Forelimb muscle (tissue), 1 donor: Measurements from ENCODE around the gene PARD3. TPM values are rescaled to one million over a fixed set of nuclear protein-coding genes. Genes with fewer than 3 reads are reported as not detected.

ENCODE experiments used
- DNase-seq: peaks from one replicate; pipeline ENCODE4 v3.0.0-alpha.2; 2013; ENCODE audit warnings: low read depth
- polyA plus RNA-seq: library from polyadenylated mRNA; unstranded; fragments of 120-200 nt; gene quantifications from one replicate; pipeline ENCODE4 v1.2.1, GENCODE V29; 2013; ENCODE audit not compliant: insufficient read length

Gene PARD3
- polyA plus RNA-seq, 1 donor = 40.0 TPM

DNA sequence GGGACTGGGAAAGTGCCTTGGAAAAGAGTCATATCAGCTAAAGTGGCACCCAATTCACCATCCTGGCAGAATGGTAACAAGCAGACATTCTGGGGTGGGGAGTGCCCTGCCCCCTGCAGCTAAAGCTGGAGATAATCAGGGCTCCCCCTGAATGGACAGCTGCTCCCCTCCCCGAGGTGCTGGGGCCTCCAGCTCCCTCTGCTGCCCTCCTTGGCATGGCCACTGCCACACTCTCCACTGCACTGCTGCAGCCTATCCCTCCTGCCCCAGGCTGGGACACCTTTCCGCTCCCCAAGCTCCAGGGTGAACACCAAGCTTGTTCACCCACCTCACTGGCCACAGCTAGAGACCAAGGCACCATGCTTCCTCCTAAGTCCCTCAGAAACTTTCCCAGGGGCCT is 9.8 kb upstream of the PARD3 start:
- no peak for DNase-seq

DNA sequence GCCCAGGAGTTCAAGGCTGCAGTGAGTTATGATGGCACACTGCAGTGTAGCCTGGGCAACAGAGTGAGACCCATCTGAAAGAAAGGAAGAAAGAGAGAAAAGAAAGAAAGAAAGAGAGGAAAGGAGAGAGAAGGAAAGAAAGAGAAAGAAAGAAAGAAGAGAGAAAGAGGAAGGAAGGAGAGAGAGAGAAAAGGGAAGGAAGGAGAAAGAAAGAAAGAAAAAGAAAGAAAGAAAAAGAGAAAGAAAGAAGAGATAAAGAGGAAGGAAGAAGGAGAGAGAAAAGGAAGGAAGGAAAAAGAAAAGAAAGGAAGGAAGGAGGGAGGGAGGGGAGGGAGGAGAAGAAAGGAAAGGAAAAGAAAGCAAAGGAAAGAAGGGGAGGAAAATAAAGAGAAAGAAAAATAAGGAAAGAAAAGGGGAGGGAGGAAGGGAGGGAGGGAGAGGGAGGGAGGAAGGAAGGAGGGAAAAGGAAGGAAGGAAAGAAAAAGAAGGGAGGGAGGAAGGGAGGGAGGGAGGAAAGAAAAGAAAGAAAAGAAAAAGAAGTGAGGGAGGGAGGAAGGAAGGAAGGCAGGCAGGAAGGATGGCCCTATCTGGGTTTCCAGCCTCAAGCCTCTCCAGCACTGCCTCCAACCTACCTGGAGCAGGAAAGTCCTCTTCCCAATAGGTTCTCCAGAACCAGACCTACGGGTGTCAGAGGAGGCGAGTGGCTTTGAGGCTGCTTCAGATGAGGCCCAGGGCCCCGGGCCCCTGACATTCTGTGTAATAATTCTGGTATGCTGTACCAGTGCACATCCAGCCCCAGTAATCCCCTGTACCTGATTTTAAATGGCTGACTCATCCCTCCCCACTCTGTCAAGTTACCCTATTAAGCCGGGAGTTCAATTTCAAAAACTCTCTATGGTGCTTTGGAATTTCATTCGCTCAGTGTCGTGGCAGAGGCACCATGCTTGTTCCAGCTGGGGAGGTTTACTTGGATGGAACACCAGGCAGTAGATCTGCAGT is 6.8 kb upstream of the PARD3 start:
- DNase-seq = no peak

DNA sequence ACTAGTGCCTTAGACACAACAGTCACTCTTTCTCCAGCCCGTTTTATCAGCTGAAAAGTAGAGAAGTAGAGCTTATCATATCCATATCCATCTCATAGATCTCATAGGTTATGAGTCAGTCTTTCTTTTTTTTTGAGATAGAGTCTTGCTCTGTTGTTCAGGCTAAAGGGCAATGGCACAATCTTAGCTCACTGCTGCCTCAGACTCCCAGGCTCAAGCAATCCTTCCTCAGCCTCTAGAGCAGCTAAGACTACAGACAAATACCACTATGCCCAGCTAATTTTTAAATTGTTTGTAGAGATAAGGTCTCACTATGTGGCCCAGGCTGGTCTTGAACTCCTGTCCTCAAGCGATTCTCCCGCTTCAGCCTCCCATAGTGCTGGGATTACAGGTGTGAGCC is 2.5 kb upstream of the PARD3 start:
- no peak for DNase-seq

DNA sequence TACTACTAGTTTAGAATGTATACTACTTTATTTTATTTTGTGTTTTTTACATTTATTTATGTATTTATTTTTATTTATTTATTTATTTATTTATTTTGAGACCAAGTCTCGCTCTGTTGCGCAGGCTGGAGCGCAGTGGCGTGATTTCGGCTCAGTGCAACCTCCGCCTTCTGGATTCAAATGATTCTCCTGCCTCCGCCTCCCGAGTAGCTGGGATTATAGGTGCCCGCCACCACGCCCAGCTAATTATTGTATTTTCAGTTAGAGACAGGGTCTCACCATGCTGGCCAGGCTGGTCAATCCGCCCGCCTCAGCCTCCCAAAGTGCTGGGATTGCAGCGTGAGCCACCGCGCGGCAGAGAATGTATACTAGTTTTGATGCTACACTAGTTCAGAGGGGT is 2.0 kb upstream of the PARD3 start:
- no peak for DNase-seq

DNA sequence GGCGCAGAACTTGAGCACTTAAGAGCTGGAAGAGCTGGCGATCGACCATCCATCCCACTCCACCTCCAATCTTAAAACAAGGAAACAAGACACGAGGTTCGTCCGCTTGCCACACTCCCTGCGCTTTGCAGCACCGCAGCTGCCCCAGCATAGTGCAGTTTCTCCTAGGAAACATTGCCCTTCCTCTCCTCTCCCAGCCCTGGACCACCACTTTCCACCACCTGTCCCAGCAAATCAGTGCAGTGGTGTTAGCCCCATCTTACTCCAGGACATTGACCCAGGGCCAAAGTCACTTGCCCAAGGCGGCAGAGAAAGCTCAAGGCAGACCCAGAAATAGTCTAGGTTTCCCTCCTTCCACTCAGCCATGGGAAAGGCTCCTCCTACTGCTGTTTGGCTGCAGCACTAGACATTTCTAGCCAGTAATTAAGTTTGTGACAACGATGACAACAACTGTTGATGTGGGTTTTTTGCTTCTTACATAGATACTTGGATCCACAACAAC is 1.5 kb upstream of the PARD3 start:
- no peak for DNase-seq

DNA sequence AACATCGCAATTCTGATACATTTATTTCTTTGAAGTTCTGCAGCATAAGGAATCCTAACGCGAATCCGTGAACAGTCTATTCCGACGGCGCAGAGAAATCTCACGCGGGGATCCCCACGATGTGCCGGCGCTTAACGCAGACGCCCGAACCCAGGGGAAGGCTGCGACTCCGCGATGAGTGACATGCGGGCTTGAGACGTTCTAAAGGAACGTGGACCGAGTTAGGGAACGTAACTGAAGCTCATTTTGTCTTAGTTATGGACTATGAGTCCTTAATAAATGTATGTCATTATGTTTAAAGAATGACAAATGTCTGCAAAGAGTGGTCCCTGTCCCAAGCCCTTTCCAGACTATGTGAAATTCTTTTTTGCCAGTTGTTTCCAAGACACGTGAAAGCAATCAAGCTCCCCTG is 995 bp upstream of the PARD3 start:
- DNase-seq = no peak

DNA sequence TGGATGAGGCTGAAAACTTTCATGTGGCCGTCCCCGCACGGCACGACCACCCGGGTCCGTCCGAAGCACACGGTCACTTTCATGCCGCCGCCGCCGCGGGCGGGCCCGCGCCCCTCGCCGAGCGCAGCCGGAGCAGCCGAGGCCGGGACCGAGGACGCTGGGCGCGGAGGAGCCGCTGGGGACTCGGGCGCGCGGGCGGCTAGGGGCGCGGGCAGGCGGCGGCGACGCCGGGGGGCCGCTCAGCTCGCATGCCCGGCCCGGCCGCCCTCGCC is 247 bp downstream of the PARD3 start:
- DNase-seq = no peak

DNA sequence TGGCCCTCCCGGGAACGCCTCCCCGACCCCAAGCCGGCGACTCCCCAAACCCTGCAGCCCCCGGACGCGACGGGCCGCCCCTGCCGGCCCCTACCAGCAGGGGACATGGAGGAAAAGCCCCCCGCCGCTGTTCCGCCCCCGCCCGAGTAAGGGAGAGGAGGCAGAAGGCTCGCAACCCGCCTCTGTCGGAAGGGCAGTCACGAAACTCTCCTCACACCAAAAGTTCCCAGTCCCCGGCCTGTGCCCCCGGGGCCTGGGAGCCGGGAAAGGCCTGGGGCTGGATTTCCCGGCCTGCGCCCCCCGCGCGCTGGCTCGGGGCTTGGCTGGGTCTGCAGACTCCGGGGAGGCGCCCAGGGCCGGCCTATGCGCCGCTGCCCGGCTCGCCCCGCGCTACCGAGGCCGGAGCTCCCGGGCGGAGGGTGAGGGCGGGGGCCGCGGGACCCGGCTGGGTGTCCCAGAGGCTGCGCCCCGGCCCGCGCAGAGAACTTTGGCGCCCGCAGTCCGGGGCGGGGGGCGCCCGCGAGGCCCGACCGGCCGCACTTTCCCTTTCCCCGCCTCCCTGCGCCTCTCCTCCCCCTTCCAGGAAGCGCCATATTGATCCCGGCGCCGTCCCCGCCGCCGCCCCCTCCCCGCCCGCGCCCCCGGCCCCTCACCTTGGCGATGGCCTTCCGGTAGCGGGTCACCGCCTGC is 728 bp downstream of the PARD3 start:
- DNase-seq = no peak

DNA sequence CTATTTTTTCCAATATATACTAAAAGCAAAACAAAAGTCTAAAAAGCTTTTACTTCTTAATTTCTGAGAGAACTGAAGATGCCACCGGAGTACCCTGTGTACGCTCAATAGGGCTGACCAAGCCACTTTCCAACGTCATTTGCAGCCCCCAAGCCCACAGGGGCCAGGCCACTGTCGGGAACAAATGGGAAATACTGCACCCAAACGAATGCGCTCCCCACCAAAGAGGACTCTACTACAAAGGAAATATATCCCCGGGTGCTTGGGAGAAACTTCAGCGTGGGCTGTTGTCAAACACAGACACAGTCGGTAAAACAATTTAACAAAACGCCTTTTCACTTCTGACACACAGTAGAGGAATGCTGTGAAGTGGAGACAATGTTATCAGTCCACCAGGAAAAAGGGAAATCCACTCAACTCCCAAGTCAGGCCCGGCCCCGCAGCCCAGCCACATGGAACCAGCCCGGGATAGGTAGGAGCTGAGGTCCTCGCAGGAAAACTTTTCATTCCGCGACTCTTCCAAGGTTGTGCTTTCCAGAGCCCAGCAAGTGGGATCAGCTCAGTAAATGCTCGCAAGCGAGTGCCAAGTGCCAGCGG is 1.4 kb downstream of the PARD3 start:
- no peak for DNase-seq

DNA sequence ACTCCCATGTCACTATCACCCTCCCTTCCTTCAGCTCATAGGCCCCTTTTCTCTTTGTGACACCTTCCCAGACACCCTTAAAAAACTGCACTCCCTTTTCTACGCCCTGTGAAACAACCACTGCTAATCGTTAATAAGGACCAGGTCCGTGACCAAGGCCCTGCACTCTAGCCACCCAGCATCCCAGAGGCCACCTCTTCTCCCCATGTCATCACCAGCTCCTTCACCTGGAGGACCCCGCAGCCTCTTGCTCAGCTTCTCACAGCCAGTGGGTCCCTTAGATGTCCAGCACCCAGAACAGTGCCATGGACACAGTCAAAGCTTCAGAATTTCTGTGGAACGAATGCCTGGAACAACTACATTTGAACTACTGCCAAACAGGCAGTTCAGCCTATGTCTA is 2.3 kb downstream of the PARD3 start:
- no peak for DNase-seq

DNA sequence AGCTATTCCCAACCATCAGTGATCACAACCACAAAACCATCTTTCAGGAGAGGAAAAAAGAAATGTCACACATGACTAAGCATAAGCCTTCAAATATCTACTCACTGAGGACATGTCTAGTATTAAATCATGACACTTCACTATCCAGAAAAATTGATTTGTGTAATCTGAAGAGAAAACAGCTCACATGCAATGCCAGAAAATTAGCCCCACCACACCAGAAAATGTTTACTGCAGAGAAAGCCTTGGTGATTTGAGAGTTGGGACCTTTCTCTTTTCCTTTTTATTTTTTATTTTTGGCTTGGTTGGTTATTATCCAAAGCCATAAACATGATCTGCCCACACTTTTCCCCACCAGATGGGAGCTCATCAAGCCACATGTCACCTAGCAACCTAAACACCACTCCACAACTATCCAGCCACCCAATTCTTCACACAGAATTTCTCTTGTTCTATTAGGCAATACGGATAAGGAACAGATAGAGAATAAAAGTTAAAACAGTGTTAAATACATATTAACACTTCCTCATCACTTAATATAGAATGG is 3.1 kb downstream of the PARD3 start:
- no peak for DNase-seq

DNA sequence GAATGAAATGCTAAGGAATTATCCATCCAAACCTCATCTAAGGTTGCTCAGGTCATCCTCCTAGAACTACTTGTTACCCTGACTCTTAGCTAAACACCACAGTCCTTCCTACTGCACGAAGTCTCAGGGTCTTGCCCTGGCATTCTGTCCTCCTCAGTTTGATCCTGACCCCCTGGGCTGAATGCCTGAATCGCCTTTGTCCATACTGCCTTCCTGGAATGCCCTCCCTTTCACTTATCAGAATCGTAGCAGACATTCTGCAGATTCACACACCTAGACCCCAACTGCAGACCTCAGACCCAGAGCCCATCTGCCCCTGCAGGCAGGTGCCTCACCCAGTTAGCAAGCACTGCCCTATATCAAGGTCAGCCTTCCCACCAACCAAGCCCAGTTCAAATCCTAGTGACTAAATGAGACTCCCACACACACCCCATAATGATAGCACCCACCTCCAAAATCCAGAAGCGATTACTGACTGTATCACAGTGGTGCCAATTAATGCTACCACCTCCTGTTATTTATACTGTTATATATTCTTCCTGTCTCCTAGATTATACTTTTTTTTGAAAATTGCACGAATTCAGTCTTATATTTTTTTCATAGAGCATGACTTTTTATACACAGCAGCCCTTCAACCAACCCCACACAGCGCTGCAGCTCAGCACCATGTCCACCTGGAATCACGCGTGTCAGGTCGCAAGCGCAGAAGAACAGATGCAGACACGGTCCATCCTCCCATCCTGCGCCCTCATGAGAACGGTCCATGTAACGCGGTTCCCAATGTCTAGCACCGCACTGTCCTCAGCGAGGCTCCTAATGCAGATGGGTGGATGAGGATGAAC is 3.7 kb downstream of the PARD3 start:
- no peak for DNase-seq

DNA sequence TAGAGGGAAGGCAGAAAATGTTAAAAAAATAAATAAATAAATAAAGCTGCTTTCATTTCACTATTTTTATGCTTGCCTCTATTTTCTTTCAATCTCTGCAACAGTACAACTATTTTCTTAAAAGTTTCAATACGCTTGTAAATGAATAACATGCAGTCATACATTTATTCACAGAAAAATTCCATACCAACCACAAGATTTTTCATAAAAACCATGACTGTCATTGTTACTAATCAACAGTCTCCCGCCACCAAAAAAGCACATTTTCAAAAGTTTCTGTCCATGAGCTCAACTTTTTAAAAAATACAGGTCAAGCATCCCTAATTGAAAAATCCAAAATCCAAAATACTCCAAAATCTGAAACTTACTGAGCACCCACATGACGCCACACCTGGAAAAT is 5.3 kb downstream of the PARD3 start:
- DNase-seq = no peak

DNA sequence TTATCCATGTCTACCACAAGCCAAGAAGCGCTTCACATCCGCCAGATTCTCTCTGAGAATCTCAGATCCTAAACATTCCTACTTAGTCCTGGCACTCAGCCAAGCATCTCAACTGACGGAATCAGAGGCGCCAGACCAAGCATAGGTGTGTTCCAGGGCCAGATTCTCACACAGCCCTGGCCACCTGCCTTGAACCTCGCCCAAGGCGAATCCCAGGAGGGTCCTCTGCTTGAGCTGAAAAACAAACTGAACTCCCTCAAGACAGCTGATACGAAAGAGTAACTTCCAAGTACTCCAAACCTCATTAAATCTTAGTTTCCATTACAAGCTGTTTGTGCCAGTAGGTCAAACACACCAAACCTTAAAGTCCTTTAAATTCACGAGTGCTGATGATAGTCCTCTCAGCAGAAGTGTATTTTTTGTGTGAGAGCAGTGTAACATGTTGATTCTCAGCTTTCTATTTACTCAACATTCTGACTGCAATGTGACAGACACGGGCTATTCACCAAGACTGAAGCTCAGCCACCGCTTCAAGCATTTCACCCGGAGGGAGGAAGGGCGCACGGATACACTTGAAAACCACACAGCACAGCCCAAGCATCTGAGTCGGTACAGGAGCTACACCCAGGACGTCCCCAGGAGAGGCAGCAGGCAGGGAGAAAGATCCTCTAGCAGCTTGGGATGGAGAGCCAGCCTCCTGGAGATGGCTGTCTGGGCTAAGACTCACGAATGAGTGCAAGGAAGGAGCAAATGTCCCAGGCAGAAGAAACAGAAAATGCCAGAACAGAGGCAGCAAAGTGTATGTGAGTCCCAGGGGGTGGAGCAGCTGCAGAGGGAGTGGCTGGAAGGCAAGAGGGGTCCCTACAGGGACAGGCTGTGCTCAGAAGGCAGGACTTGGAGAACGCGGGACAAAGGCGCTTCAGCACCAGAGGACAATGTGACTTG is 6.0 kb downstream of the PARD3 start:
- no peak for DNase-seq

DNA sequence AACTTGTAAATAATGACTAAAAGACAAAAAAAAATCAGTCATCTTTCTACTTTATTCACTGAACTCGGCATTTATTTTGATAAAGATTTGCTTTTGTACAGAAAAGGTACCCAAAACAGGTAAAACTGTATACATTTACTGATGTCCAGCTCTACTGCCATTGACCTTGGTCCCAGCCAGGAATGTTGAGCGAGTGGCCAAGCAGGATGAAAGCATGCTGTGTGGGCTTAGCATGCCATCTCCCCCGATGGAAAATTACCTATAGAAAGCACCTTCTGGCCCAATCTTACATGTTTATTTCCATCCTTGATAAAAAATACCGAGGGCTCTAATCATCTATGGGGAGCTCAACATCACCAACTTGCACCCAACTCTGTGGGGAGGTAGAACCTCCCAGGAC is 6.8 kb downstream of the PARD3 start:
- no peak for DNase-seq

DNA sequence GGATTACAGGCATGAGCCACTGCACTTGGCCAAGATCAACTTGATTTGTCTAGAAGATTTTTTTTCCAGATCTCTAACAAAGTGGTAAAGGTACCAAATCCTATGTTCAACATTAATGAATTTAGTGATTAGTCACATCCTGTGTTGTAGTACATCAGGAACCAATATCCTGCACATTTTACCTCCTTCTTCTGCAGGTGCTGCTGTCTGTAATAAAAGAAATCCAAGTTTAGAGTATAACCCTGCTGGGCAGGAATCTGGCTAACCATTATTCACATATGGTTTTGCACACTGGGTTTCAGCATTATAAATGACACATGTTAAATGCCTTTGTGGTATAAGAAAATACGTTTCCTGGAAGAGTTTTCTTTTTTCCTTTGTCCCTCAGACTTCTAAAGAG is 10.8 kb downstream of the PARD3 start:
- DNase-seq = no peak

DNA sequence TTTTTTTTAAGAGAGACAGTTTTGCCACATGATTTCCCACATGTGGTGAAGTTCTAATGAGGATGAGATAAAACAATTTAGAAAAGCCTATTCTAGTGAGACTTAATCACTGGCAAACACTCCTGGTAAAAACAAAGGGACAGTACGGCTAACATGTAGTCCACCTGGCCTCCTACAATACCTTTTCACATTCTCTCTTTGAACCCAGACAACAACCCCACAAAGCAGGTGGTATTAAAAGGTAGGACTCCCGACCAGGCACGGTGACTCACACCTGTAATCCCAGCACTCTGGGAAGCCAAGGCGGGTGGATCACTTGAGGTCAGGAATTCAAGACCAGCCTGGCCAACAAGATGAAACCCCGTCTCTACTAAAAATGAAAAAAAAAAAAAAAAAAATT is 12.4 kb downstream of the PARD3 start:
- no peak for DNase-seq

DNA sequence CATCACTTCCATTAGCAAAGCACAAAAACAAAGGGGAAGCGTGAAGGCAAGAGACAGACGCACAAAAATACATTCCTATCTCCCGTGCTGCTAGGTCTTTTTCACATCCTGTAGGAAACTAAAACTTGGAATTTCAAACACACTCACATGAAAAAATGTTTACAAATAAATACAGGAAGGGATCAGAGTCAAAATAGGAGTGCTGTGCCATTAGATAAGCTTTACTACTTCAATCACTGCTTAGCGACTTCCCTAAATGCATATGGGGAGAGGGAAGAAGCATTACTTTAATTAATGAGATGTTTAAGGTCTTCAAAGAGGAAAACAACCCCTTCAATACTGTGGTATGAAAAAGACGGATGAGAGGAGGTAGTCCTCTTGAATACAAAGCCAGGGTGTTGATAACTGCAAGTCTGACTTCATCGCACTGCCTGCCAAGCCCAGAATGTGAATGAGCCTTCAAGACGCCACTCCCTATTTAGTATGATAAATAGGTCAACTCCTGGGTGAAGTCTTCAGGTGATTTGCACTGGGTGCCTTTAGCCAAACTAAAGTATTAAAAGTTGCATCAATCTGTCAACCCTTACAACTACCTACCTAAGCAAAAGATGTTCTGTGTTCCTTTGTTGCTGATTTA is 13.9 kb downstream of the PARD3 start:
- no peak for DNase-seq

DNA sequence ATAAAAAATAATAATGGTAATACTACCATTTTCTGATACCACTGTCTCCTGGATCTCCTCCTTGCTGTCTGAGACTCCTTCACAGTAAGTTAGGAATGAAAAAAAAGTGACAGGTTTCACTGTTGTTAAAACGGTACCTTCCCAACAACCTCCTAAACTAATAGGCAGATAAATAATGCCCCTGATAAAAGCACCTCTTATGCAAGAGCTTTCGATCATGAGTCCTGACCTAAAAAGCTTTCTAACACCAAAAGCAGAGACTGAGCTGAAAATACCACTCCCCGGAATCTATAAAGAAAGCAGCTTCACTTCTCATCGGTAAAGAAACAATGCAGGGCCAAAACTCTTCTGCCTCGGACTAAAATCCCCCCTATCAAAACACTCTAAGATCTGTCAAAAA is 14.5 kb downstream of the PARD3 start:
- no peak for DNase-seq

DNA sequence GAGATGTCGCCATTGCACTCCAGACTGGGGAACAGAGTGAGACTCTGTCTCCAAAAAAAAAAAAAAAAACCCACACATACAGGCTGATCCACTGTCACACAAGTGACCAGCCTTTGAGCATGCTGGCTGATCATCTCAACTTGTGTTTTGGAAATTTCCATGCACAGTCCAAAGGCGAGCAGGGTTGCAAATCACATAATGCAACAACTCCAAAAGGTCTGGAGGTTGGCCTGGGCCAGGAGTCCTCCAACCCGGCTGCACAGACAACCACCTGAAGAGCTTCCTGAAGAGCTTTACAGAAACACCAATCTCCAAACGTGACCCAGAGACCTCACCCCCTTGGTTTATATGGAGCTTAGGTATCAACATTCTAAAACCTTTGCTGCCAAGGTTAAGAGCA is 16.4 kb downstream of the PARD3 start:
- no peak for DNase-seq
